Fibroblast of mammary gland (primary cell): ENCODE results near the gene KDELR3.

ENCODE experiments used
- DNase-seq: peaks from one replicate; pipeline ENCODE4 v3.0.0-alpha.2; 2010; ENCODE audit warnings: low read depth
- H3K4me3 ChIP-seq: 2 replicates; pipeline ENCODE4 v1.5.1; 2011; ENCODE audit warnings: low read depth, mild to moderate bottlenecking, low read length, moderate library complexity; ENCODE audit not compliant: control insufficient read depth
- CTCF ChIP-seq: conservative IDR thresholded peaks from 2 replicates; pipeline ENCODE4 v1.5.1; 2011; ENCODE audit warnings: low read depth, low read length, inconsistent platforms; ENCODE audit not compliant: control insufficient read depth, insufficient read depth

The KDELR3 gene

GRCh38 chr22:38423512-38424503 lies 44.1 kb upstream of the KDELR3 start:
- no peak overlapping the region for H3K4me3 ChIP-seq
- DNase-seq, result no peak
- no peak for TF ChIP-seq CTCF

GRCh38 chr22:38424525-38425080 lies 43.3 kb upstream of the KDELR3 start:
- no peak overlapping the region for H3K4me3 ChIP-seq
- TF ChIP-seq CTCF, result no peak
- no peak for DNase-seq

- H3K4me3 ChIP-seq, result no peak overlapping the region
- no peak for TF ChIP-seq CTCF
- no peak for DNase-seq
Measured at GRCh38 chr22:38426628-38427027, 41.3 kb upstream of the KDELR3 start.

GRCh38 chr22:38427465-38427864 lies 40.4 kb upstream of the KDELR3 start:
- TF ChIP-seq CTCF, result no peak
- H3K4me3 ChIP-seq, result no peak overlapping the region
- no peak for DNase-seq

GRCh38 chr22:38427940-38428339 lies 40.0 kb upstream of the KDELR3 start:
- DNase-seq, result no peak
- TF ChIP-seq CTCF, result no peak
- H3K4me3 ChIP-seq, result no peak overlapping the region

- no peak for DNase-seq
- H3K4me3 ChIP-seq, result no peak overlapping the region
- no peak for TF ChIP-seq CTCF
Measured at GRCh38 chr22:38428714-38429113, 39.2 kb upstream of the KDELR3 start.
